Activated CD4-positive, alpha-beta memory T cell treated with anti-CD3 and anti-CD28 coated beads, Interleukin-2, amount 10 ng/mL, durations not matched to agents 7 days and 5 days (primary cell): Measurements from ENCODE around the gene CCDC74A. TPM values are rescaled to one million over a fixed set of nuclear protein-coding genes. Genes with fewer than 3 reads are reported as not detected.
"Not testable (repeated sequence)": the region's sequence is repeated elsewhere in the genome, so short reads cannot be mapped to it uniquely, and the experiment has no call there.

ENCODE experiments used
- CTCF ChIA-PET: fragments of 350-600 bp; sonication (Branson Sonifier 250); formaldehyde crosslinking; loops from one replicate; lab custom pipeline; 2021; ENCODE audit warnings: antibody characterized with exemption, inconsistent platforms; lab: Charles Lee
- POLR2A ChIA-PET: fragments of 350-600 bp; sonication (Branson Sonifier 250); formaldehyde crosslinking; loops from one replicate; lab custom pipeline; 2021; ENCODE audit warnings: antibody characterized with exemption; lab: Charles Lee
- DNase-seq: peaks from one replicate; pipeline ENCODE4 v3.0.0-alpha.2; 2020
- H3K27ac Mint-ChIP-seq: one replicate; pipeline ENCODE4 v1.8.0; 2021; ENCODE audit warnings: mild to moderate bottlenecking, mixed read lengths
- H3K27me3 Mint-ChIP-seq: one replicate; pipeline ENCODE4 v1.8.0; 2021; ENCODE audit warnings: mixed read lengths
- H3K36me3 Mint-ChIP-seq: one replicate; pipeline ENCODE4 v1.8.0; 2021; ENCODE audit warnings: low read depth, mixed read lengths
- H3K4me1 Mint-ChIP-seq: one replicate; pipeline ENCODE4 v1.8.0; 2021; ENCODE audit warnings: mixed read lengths
- H3K4me3 Mint-ChIP-seq: one replicate; pipeline ENCODE4 v1.8.0; 2021; ENCODE audit warnings: mild to moderate bottlenecking, mixed read lengths
- H3K9me3 Mint-ChIP-seq: one replicate; pipeline ENCODE4 v1.8.0; 2021; ENCODE audit warnings: mixed read lengths
- total RNA-seq, 2 experiments: library from RNA; stranded (reverse); gene quantifications; one replicate each; pipeline ENCODE4 v1.2.3, GENCODE V29; 2021

Gene CCDC74A
- total RNA-seq, 2 experiments from 2014 or later = 4.5 to 5.2 TPM

- CTCF ChIA-PET = no interaction called here
Observed at GRCh38 chr2:131521961-131522781, 5.5 kb upstream of the CCDC74A start.

GRCh38 chr2:131525256-131525655 lies 2.4 kb upstream of the CCDC74A start:
- not testable (repeated sequence) for H3K36me3 Mint-ChIP-seq, H3K4me3 Mint-ChIP-seq, H3K9me3 Mint-ChIP-seq, H3K27me3 Mint-ChIP-seq, DNase-seq, H3K27ac Mint-ChIP-seq
- ChIA-PET POLR2A (interaction anchor here (0.8 kb wide), 1 partner anchor 32 kb away, joined by 4 read pairs; no protein-coding TSS in a partner anchor), CTCF (interaction anchor here (0.7 kb wide), 1 partner anchor 12 kb away, joined by 4 read pairs; no protein-coding TSS in a partner anchor)
- H3K4me1 Mint-ChIP-seq = peaks cover 21% of the 10 kb centered on the region

More at GRCh38 chr2:131521961-131522781, 5.5 kb upstream of the CCDC74A start:
- POLR2A ChIA-PET = interaction anchor here (0.8 kb wide), 1 partner anchor 29 kb away, joined by 3 read pairs; no protein-coding TSS in a partner anchor
- Mint-ChIP-seq H3K36me3 (peaks cover 8% of the 10 kb centered on the region), H3K9me3 (no peaks in the 10 kb centered on the region), H3K27me3 (no peaks in the 10 kb centered on the region), H3K27ac (no peak overlapping the region), H3K4me1 (peaks cover 5% of the 10 kb centered on the region), H3K4me3 (no peak overlapping the region)
- DNase-seq = no peak

- H3K27me3 Mint-ChIP-seq, H3K27ac Mint-ChIP-seq, H3K9me3 Mint-ChIP-seq, POLR2A ChIA-PET, DNase-seq, H3K36me3 Mint-ChIP-seq: not testable (repeated sequence)
- Mint-ChIP-seq H3K4me3 (peak overlapping the region; percentile 52), H3K4me1 (peaks cover 21% of the 10 kb centered on the region)
- CTCF ChIA-PET = interaction anchor here (1.4 to 1.7 kb wide), 3 partner anchors 35 to 115 kb away, joined by 3 to 5 read pairs (median 4); no protein-coding TSS in a partner anchor
Observed at GRCh38 chr2:131528981-131529863, 1.5 kb downstream of the CCDC74A start.

- POLR2A ChIA-PET = not testable (repeated sequence)
Observed at GRCh38 chr2:131529864-131530445, 2.3 kb downstream of the CCDC74A start.

DNA sequence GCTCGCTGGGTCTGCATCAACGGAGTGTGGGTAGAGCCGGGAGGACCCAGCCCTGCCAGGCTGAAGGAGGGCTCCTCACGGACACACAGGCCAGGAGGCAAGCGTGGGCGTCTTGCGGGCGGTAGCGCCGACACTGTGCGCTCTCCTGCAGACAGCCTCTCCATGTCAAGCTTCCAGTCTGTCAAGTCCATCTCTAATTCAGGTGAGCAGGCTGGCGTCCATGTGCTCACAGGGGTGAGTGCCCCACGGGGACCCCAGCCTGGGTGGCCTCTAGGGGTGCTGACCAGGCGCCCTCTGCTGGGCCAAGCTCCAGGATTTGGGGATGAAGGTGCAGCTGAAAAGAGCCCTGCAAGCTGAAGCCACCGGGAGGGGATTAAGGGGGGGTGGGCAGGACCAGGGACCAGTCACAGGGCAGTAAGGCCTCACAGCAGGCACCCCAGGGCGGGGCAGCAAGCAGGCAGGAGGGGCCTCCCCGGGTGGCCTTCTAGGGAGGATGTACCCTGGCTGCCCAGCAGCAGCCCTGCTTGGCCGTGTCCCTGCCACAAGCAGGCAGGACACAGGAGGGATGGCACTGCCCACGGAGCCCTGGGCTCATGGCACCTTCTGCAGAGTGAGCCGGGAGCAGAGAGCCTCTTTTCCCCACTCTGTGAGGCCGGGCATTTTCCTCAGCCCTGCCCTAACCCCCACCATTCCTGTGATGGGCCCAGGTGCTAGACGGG lies 3.1 kb downstream of the CCDC74A start:
- peak; percentile 18 for DNase-seq
- H3K36me3 Mint-ChIP-seq, H3K4me3 Mint-ChIP-seq, H3K27ac Mint-ChIP-seq, H3K27me3 Mint-ChIP-seq, POLR2A ChIA-PET, H3K9me3 Mint-ChIP-seq: not testable (repeated sequence)
- H3K4me1 Mint-ChIP-seq = peaks cover 21% of the 10 kb centered on the region
- CTCF ChIA-PET = interaction anchor here (1.4 kb wide), 1 partner anchor 38 kb away, joined by 5 read pairs; no protein-coding TSS in a partner anchor

More at GRCh38 chr2:131529864-131530445, 2.3 kb downstream of the CCDC74A start:
- H3K4me1 Mint-ChIP-seq = peaks cover 21% of the 10 kb centered on the region
- not testable (repeated sequence) for H3K9me3 Mint-ChIP-seq, H3K27ac Mint-ChIP-seq, H3K36me3 Mint-ChIP-seq, H3K4me3 Mint-ChIP-seq, H3K27me3 Mint-ChIP-seq
- CTCF ChIA-PET = interaction anchor here (1.4 to 1.7 kb wide), 3 partner anchors 35 to 116 kb away, joined by 3 to 5 read pairs (median 4); no protein-coding TSS in a partner anchor
- DNase-seq = peak; percentile 11

DNA sequence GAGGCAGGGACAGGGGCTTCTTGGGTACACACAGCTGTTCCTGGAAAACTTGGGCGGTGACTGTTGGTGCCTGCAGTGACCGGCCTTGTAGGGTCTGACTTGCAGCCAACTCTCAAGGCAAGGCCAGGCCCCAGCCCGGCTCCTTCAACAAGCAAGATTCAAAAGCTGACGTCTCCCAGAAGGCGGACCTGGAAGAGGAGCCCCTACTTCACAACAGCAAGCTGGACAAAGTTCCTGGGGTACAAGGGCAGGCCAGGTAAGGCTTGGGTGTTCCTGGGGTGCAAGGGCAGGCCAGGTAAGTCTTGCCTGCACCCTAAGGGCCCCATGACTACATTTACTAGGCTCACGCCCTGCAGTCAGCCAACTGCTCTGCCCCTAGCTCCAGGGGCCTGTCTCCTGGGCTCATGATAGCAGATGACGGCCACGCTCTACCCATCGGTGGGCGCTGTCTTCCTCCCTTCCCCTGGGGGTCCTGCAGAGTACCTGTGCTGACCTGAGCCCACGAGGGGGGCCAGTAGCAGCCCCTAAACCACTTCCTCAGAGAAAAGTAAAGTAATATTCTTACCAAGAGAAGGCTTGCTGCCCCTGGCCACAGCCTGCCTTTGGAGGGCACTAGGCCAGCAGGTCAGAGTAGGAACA lies 4.0 kb downstream of the CCDC74A start:
- peaks cover 19% of the 10 kb centered on the region for H3K4me1 Mint-ChIP-seq
- H3K27me3 Mint-ChIP-seq, H3K27ac Mint-ChIP-seq, H3K4me3 Mint-ChIP-seq, H3K36me3 Mint-ChIP-seq, POLR2A ChIA-PET, H3K9me3 Mint-ChIP-seq, CTCF ChIA-PET: not testable (repeated sequence)
- DNase-seq = peak; percentile 2

GRCh38 chr2:131532723-131533608 lies 5.3 kb downstream of the CCDC74A start:
- H3K27ac Mint-ChIP-seq, H3K4me3 Mint-ChIP-seq, POLR2A ChIA-PET, H3K9me3 Mint-ChIP-seq, CTCF ChIA-PET, H3K36me3 Mint-ChIP-seq, H3K27me3 Mint-ChIP-seq: not testable (repeated sequence)
- DNase-seq = peak; percentile 12
- H3K4me1 Mint-ChIP-seq = peaks cover 12% of the 10 kb centered on the region

- CTCF ChIA-PET, POLR2A ChIA-PET, H3K4me1 Mint-ChIP-seq, H3K36me3 Mint-ChIP-seq, H3K27ac Mint-ChIP-seq, H3K27me3 Mint-ChIP-seq, H3K4me3 Mint-ChIP-seq, H3K9me3 Mint-ChIP-seq: not testable (repeated sequence)
- DNase-seq = peak; percentile 3
Observed at GRCh38 chr2:131533609-131534316, 6.1 kb downstream of the CCDC74A start.

GRCh38 chr2:131534317-131534672 lies 6.6 kb downstream of the CCDC74A start:
- H3K27me3 Mint-ChIP-seq, CTCF ChIA-PET, POLR2A ChIA-PET, H3K9me3 Mint-ChIP-seq, H3K27ac Mint-ChIP-seq, H3K4me1 Mint-ChIP-seq, H3K36me3 Mint-ChIP-seq, H3K4me3 Mint-ChIP-seq: not testable (repeated sequence)
- peak; percentile 8 for DNase-seq

GRCh38 chr2:131534965-131535364 lies 7.3 kb downstream of the CCDC74A start:
- CTCF ChIA-PET, H3K27me3 Mint-ChIP-seq, DNase-seq, H3K4me1 Mint-ChIP-seq, H3K4me3 Mint-ChIP-seq, H3K36me3 Mint-ChIP-seq, H3K27ac Mint-ChIP-seq, H3K9me3 Mint-ChIP-seq, POLR2A ChIA-PET: not testable (repeated sequence)

GRCh38 chr2:131535526-131535925 lies 7.8 kb downstream of the CCDC74A start:
- Mint-ChIP-seq H3K4me3 (no peak overlapping the region), H3K27me3 (peaks cover 11% of the 10 kb centered on the region)

More at GRCh38 chr2:131535526-131535925, 7.8 kb downstream of the CCDC74A start:
- ChIA-PET POLR2A (no interaction called here), CTCF (no interaction called here)
- no peak overlapping the region for H3K27ac Mint-ChIP-seq
- peak; percentile 14 for DNase-seq
- no peaks in the 10 kb centered on the region for H3K4me1 Mint-ChIP-seq
- H3K36me3 Mint-ChIP-seq = no peaks in the 10 kb centered on the region
- H3K9me3 Mint-ChIP-seq = no peaks in the 10 kb centered on the region
